Testis (tissue), 2 donors: Measurements from ENCODE around the gene COL26A1.

Experiments used
- POLR2A ChIP-seq: fragments of 450-650 bp; IDR thresholded peaks from one replicate; pipeline ENCODE4 v1.6.1; 2017; ENCODE audit warnings: antibody characterized with exemption, mild to moderate bottlenecking, moderate library complexity
- TF ChIP-seq, protein P1 (sequence below), 3 experiments: fragments of 450-650 bp in 2 of 3; fragments of 200-600 bp in 1 of 3; sonication (generic) in 1 of 3; IDR thresholded peaks; one replicate each; pipeline ENCODE4 v1.5.1; 2016 to 2019; ENCODE audit warnings: antibody characterized with exemption in 3 of 3, mild to moderate bottlenecking in 2 of 3, moderate library complexity in 1 of 3

- TF ChIP-seq, protein P1, sequence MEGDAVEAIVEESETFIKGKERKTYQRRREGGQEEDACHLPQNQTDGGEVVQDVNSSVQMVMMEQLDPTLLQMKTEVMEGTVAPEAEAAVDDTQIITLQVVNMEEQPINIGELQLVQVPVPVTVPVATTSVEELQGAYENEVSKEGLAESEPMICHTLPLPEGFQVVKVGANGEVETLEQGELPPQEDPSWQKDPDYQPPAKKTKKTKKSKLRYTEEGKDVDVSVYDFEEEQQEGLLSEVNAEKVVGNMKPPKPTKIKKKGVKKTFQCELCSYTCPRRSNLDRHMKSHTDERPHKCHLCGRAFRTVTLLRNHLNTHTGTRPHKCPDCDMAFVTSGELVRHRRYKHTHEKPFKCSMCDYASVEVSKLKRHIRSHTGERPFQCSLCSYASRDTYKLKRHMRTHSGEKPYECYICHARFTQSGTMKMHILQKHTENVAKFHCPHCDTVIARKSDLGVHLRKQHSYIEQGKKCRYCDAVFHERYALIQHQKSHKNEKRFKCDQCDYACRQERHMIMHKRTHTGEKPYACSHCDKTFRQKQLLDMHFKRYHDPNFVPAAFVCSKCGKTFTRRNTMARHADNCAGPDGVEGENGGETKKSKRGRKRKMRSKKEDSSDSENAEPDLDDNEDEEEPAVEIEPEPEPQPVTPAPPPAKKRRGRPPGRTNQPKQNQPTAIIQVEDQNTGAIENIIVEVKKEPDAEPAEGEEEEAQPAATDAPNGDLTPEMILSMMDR (IDR thresholded peaks at IDR 0.05), result no peak
- TF ChIP-seq POLR2A, result no peak
Measured at GRCh38 chr7:101596898-101597297, 234.2 kb downstream of the COL26A1 start.
